MV-4-11 (cell line): ENCODE measurements around the gene CEBPG.

Source experiments
- DNase-seq: peaks from one replicate; lab custom pipeline; 2025; lab: John Stamatoyannopoulos, UW

CEBPG gene

DNA sequence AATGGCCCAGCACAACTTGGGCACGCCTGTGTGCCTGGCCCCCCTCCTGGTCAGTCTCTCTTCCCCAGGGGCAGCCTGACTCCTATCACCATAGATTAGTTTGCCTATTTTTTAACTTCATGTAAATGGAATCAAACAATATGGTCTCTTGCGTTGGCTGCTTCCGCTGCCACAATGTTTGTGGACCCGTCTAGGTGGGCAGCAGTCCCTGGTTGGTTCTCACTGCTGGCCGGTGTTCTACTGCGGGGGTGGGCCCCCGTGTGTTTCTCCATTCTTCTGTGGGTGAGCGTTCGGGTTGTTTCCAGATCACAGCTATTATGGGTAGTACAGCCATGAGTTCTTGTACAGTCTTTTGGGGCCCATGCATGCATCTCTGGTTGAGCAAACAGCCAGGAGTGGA lies 47.3 kb downstream of the CEBPG start:
- DNase-seq = no peak

DNA sequence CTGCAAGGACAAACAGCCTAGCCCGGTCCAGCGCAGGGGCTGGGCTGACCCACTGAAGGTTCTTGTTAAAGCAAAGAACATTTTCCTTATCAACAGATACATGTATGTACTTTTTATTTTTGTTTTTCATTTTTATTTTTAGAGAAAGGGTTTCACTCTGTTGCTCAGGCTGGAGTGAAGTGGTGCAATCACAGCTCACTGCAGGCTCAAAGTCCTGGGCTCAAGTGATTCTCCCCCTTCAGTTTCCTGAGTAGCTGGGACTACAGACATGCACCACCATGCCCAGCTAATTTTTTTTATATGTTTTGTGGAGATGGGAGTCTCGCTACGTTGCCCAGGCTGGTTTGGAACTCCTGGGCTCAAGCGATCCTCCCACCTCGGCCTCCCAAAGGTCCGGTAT lies 47.9 kb downstream of the CEBPG start:
- DNase-seq = no peak

DNA sequence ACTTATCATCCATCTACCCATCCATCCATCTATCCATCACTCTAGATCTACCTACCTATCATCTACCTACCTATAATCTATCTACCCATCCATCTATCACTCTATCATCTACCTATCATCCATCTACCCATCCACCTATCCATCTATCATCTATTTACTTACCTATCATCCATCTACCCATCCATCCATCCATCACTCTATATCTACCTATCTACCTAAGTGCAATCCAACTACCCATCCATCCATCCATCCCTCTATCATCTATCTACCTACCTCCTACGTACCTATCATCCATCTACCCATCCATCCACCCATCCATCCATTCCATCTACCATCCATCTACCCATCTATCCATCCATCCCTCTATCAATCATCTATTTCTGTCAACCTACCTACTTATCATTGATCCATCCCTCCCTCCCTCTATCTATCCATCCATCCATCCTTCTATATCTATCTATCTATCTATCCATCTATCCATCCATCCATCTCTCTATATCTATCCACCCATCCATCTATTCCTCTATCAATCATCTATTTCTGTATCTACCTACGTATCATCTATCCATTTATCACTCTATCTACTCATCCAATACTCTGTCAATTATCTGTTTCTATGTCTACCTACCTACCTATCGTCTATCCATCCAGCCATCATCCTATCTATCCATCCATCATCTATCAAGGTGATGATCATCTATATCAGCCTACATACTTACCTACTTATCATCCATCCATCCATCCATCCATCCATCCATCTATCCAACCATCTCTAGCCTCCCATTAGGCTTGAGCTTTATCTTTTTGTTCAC lies 49.1 kb downstream of the CEBPG start:
- no peak for DNase-seq

DNA sequence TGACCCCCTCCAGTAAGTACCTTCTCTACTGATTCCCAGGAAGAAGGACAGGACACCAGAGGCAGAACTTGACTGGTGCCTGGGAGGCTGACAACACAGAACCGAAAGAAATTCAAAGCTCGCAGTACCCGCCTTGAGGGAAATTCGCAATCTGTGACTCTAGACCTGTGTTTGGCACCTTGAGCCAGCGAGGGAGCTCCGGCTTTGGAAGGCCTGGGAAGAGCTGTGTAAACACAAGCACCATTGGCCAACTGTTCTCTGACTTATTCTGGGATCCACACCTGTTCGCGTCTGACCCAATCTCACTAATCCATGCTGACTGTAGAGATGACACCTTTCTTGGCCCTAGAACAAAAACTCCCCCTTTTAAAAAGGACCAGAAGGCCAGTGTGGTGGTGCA lies 50.7 kb downstream of the CEBPG start:
- DNase-seq = no peak

DNA sequence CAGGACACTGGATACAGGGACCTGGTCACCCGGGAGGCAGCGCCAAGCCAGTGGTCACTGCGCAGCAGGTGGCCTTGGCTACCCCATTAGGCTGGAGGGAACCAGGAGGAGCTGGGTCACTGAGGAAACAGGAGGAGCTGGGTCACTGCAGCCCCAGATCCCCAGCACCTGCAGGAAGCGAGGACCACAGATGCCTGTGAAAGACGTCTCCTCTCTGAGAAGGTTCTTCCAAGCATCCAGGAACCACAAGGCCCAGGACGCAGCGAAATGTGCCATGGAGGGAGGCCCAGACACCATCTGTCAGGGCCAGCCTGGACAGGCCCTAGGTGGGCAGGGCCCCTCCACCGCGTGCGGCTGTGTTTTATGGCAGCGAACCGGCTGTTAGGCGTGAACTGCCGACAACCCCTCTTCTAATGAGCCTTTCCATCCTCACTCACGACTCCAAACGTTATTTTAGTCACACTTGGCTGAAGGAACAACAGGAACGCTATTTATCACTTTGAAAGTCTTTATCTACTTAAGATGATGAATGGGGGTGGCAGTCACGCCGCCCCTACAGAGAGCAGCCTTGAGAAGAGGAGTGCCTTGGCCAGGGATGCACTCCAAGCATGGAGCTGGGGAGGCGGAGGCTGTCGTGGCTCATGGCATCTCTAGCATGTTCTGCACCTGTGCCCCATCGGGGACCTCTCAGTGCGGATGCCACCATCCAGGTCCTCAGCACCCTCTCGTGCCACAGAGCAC lies 53.3 kb downstream of the CEBPG start:
- no peak for DNase-seq

GRCh38 chr19:33427801-33428626 lies 54.5 kb downstream of the CEBPG start:
- DNase-seq = no peak

DNA sequence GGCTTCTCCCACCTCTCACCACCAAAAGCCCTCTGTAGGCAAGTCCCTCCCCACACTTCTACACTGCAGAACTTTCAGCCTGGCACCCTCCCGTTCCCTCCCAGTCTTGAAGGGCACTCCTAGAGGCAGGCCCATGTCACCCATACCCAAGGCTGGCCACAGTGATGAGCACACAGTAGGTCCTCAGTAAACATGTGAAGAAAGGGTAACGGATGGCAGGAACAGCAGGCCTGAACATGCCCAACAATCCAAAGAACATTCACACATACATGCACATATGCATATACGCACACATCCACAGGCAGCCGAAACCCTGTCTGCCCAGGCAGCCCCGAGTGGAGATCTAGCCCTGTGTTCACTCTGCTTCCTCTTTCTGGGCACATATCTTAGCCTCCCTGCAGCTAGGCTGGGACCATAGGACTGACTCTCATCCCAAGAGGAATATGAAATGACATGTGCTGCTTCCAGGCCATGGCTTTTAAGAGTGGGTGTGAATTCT lies 55.2 kb downstream of the CEBPG start:
- no peak for DNase-seq

- DNase-seq = no peak
These were observed 56.6 kb downstream of the CEBPG start for GRCh38 chr19:33429891-33430673.

GRCh38 chr19:33430674-33431277 lies 57.3 kb downstream of the CEBPG start:
- peak; percentile 49 for DNase-seq

- DNase-seq = no peak
These were observed 58.5 kb downstream of the CEBPG start for GRCh38 chr19:33432015-33432414.
